HG03196 (cell line): ENCODE data around the gene UGP2.
"Not testable (repeated sequence)": the region's sequence is repeated elsewhere in the genome, so short reads cannot be mapped to it uniquely, and the experiment has no call there.

Experiments
- ATAC-seq: cut with Tn5 transposase; IDR thresholded peaks from one replicate; pipeline ENCODE4 v1.9.1; 2021; ENCODE audit not compliant: unreplicated experiment

Gene UGP2

DNA sequence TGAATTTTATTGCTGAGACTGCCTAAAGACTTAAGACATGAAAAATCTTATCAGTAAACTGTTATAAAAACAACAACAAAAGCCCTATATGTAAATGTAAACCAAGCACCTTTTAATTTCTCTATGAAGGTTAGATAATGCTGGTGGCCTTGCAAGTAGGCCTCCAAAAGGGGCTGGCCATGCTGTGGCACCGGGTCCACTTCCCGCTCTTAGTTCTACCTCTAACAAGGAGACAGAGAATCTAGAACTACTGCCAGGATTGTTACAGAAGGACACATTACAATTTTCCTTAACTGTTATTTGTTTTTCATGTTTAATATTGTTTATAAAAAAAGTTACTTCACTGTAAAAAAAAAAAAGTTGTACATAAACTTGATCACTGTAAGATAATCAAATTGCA is 49.0 kb downstream of the UGP2 start:
- no peak for ATAC-seq

DNA sequence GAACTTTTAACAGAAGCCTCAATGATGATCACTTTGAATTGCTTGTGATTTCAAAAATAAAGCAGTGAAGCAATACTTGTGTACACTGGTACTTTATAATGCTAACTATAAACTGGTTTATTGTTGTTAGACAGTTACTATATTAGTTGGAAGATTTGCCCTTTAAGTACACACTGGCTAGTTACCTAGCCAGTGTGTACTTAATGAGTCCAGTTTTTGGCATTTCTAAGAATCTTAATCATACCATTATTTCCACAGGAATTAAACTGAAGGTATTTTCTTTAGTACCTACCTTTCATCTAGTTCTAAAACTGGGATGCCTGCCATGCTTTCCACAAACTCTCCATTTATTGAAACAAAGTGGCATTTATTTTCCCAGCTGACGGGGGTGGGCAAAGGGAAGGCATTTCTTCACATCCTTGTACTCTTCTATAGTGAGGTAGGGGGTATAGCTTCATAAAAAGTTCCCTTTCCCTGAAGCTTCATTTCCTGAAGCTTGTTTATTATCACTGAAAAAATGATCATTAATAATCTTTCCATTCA is 49.9 kb downstream of the UGP2 start:
- ATAC-seq = no peak

DNA sequence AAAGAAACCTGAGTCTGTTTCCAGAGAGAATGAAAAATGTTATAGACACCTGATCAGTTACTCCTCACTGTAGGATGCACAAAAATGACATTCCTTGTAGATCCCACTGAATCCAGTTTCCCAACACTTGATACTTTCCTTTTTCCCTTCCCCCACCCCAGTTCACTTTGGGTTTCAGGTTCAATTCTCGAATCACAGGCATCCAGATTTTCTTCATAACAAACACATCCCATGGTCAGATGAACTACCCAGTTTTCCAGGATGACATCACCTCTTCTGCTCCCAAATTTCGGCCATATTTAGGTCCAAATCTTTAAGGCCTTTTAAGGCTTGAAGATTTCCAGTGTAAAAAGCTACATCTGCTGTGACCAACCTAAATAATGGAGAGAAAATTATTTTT is 51.5 kb downstream of the UGP2 start:
- ATAC-seq = no peak

DNA sequence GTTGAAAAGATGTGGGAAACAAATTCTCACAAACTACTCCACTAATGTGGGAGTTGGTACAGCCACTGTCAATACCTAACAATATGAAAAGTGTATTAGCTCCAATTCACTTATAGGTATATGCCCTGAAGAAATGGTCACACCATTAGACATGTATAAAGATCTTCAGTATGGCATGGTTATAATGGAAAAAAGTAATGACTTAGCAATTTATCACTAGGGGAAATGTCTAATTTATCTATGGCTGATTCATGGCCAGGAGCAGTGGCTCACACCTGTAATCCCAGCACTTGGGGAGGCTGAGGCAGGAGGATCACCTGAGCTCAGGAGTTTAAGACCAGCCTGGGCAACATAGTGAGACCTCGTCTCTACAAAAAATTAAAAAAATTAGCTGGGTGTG is 52.5 kb downstream of the UGP2 start:
- ATAC-seq = no peak

DNA sequence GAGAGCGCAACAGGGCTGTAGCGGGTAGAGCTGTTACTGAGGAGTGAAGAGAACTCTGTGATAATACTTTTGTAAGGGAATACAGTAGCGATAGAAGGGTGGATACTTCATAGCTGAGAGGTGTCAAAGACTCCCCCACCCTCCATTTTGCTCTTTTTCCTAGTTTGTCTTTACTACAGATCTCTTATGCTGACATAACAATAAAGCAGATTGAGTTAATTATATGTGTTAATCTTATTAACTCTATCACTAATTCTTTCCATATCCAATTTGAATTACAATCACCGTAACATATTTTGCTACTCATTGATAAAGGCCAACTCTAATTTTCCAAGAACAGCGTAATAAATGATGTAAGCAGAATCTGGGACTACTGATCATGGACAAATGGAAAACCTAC is 57.1 kb downstream of the UGP2 start:
- ATAC-seq = no peak

DNA sequence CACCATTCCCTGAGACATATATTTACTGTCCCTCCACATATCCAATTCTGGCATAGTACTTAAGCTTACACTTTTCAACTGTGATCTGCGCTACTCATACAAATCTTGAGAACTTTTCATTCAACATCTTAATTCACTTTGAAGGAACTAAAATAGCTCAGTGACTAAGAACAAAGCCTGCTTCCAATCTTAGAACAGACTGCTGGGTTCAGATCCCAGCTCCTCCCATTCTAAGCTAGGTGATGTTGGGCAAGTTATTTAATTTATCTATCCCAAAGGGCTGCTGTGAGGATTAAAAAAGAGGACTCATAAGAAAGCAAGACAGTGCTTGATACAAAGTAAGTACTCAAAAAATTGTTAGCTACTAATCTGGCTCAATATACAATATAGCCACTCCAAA is 57.9 kb downstream of the UGP2 start:
- no peak for ATAC-seq

DNA sequence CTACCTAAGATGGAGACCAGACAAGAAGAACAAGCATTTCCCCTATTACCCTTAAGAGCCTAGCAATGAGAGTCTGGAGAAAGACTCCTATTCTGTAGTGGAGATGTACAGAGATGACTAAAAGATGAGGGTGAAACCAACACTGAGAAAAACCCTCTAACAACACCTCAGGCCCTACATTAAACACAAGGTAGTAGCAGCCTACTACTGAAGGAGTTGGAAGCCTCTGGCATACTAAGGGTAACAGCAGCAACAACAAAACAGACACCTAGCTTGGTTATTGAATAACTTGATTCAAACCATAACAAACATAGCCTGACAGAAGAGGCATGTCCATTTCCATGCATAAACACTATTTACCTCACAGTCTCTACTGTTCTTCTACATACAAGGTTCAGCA is 60.5 kb downstream of the UGP2 start:
- ATAC-seq = no peak

DNA sequence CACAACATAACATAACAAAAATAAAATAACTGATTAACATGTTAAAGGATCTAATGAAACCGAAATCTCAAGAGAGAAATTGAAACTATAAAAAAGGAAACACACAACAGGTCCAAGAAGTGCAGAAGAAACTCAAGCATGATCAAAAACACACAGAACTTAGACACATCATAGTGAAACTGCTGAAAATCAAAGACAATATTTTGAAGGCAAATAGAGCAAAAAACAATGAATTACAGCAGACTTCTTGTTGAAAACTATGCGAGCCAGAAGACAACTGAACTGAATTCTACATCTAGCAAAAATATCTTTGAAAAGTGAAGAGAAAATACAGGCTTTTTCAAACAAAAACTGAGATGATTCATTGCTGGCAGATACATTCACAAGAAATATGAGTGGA is 61.3 kb downstream of the UGP2 start:
- ATAC-seq = no peak

DNA sequence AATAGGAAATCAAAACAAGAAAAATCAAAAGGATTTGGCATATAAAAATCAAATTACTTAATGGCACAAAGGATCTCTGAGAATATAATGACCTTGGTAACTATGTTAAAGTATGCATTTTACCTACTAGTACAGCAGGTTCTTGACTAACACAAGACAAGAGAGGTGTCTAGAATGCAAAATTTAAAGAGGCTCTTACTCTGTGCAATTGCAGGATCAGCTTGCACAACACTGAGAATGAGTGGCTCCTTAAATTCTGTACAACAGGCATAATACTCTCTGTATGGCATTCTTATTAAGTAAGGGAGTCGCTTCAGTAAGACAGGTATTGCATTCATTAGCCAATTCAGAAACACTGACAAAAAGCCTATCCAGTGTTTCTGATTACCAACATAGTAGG is 72.6 kb downstream of the UGP2 start:
- no peak for ATAC-seq

DNA sequence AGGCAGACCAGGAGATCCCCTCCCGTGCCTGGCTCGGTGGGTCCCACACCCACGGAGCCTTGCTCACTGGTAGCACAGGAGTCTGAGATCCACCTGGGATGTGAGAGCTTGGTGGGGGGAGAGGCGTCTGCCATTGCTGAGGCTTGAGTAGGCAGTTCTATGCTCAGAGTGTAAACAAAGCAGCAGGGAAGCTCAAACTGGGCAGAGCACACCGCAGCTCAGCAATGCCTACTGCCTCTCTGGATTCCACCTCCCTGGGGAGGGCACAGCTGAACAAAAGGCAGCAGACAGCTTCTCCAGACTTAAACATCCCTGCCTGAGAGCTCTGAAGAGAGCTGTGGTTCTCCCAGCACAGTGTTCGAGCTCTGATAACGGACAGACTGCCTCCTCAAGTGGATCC is 85.1 kb downstream of the UGP2 start:
- no peak for ATAC-seq

DNA sequence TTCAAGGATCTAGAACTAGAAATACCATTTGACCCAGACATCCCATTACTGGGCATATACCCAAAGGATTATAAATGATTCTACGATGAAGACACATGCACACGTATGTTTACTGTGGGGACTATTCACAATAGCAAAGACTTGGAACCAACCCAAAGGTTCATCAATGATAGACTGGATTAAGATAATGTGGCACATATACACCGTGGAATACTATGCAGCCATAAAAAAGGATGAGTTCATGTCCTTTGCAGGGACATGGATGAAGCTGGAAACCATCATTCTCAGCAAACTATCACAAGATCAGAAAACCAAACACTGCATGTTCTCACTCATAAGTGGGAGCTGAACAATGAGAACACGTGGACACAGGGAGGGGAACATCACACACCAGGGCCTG is 90.4 kb downstream of the UGP2 start:
- ATAC-seq = not testable (repeated sequence)
